HG02571 (cell line): Measurements from ENCODE around the gene TOMM6.
"Not testable (repeated sequence)": the region's sequence is repeated elsewhere in the genome, so short reads cannot be mapped to it uniquely, and the experiment has no call there.

Experiments used
- ATAC-seq: cut with Tn5 transposase; IDR thresholded peaks from one replicate; pipeline ENCODE4 v1.9.1; 2021; ENCODE audit warnings: mild to moderate bottlenecking, moderate library complexity; ENCODE audit not compliant: unreplicated experiment

TOMM6 gene

GRCh38 chr6:41783106-41783780, 4.3 kb upstream of the TOMM6 start:
- no peak for ATAC-seq

GRCh38 chr6:41784581-41785171, 2.8 kb upstream of the TOMM6 start:
- ATAC-seq = no peak

DNA sequence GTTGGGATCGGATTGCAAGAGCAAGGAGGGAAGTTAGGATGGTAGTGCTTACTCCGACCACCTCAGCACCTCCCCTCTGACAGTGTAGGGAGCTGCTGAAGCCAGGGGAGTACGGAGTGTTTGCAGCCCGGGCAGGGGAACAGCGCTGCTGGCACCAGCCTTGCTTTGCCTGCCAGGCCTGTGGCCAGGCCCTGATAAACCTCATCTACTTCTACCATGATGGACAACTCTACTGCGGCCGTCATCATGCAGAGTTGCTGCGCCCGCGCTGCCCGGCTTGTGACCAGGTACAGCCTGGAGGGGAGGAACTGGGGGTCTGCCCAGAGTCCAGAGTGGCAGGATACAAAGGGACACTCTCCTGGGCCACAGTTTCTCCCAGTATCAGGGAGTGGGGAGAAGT, 2.2 kb upstream of the TOMM6 start:
- no peak for ATAC-seq

GRCh38 chr6:41785689-41786450, 1.6 kb upstream of the TOMM6 start:
- ATAC-seq = peak; percentile 1

- peak; percentile 52 for ATAC-seq
Observed at GRCh38 chr6:41786451-41787218, 859 bp upstream of the TOMM6 start.

DNA sequence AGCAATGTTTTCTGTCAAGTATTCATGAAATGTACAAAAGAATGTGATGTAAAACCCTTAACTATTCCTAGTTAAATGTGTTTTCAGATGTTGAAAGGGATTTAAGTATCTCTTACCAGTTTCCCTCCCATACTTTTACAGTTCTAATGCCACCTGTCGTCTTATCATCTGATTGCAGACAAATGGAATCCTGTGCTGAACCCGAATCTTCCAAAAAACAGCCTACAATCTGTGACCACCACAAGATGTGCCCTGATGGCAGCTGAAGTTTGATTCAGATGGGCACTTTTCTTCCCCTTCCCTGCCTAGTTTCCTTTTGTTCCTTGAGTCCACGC, 1.9 kb downstream of the TOMM6 start:
- no peak for ATAC-seq

GRCh38 chr6:41790045-41790444, 2.6 kb downstream of the TOMM6 start:
- no peak for ATAC-seq

DNA sequence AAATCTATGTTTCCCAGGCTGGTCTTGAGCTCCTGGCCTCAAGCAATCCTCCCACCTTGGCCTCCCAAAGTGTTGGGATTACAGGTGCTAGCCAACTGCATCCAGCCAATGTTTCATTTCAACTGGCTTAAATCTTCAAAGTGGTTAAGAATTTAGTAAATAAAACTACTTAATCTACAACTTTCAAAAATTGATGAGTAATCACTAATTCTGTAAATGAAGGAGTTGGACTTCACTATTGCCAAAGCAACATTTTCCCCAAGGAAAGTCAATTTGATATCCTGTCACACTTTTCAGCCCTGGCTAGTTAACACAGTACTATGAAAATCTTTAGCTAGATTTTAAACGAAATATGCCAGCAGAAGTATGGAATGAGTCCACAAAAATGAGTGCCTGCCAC, 3.8 kb downstream of the TOMM6 start:
- no peak for ATAC-seq

DNA sequence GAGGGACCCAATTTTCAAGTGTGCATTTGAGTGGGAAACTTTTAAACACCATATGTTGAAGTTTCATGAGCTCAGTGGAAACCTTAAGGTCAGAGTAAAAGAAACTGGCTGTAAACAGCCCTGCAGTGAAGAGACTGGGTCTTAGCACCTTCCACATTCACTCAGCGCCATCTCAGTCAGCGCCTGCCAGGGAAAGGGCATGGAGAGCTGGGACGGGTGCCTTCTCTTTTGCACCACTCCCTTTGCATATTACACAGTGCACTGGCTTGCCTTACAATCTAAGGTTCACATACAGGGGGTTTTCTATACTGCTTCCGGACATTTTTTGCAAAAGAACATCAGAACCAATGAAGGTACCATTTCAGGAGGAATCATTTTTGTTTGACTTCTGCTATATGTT, 4.5 kb downstream of the TOMM6 start:
- ATAC-seq = no peak

DNA sequence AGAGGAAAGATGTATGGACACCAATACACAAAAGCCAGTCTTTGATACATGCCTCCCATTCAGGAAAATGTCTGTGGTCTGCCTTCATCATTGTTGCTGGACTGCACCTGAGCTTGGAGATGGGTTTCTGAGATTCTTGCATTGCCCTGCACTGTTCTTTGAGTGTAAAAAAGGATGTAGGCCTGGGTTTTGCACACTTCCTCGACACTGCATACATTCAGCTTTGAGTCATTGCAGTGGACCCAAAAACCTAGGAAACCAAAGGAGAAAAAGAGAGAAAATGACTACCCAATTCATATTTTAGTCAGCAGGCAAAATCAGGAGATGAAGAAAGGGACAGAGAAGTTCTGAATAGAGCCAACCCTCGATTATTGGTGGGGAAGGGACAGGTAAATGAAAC, 9.0 kb downstream of the TOMM6 start:
- ATAC-seq = no peak

DNA sequence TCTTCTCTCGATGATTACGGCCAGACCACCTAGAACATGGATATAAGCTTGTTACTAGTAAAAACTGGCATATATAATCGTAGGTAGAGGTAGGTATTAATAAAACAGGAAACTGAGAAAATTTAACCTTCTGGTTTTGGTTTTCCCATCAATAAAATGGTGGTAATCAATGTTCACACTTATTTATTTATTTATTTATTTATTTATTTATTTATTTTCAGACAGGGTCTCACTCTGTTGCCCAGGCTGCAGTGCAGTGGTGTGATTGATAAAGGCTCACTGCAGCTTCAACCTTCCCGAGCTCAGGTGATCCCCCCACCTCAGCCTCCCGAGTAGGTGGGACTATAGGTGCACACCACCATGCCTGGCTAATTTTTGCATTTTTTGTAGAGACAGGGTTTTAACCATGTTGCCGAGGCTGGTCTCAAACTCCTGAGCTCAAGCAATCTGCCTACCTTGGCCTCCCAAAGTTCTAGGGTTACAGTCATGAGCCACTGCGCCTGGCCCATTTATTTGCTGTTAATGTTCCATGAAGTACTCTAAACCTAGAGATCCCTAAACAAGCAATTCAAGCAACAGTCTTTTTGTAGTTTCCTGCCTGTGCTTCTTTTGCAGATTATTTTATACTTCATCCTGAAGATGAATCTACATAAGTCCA, 11.5 kb downstream of the TOMM6 start:
- no peak for ATAC-seq

- no peak for ATAC-seq
Observed at GRCh38 chr6:41799559-41799911, 12.0 kb downstream of the TOMM6 start.

DNA sequence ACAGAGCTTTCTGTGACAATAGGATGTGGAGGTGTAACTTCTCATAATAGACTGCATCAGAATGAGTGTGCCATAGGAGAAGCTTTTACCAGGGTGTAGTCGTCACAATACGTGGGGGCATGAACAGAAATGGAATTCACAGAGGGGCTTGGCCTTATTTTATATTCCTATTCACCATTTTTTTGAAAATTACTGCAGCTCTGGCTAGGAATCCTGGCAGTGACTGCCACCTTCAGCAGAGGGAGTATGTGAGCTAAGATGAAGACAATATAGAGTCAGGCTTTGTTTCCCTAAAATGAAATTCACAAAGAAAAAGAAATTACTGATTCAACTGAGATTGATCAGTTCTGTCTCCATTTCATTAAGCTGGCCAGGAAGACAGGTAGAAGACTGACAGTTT, 13.9 kb downstream of the TOMM6 start:
- ATAC-seq = no peak

GRCh38 chr6:41805830-41806774, 18.6 kb downstream of the TOMM6 start:
- ATAC-seq = no peak

GRCh38 chr6:41811095-41811494, 23.6 kb downstream of the TOMM6 start:
- ATAC-seq = no peak

- not testable (repeated sequence) for ATAC-seq
Observed at GRCh38 chr6:41811946-41812345, 24.5 kb downstream of the TOMM6 start.

- no peak for ATAC-seq
Observed at GRCh38 chr6:41813469-41813868, 26.0 kb downstream of the TOMM6 start.

GRCh38 chr6:41813956-41814355, 26.5 kb downstream of the TOMM6 start:
- no peak for ATAC-seq

DNA sequence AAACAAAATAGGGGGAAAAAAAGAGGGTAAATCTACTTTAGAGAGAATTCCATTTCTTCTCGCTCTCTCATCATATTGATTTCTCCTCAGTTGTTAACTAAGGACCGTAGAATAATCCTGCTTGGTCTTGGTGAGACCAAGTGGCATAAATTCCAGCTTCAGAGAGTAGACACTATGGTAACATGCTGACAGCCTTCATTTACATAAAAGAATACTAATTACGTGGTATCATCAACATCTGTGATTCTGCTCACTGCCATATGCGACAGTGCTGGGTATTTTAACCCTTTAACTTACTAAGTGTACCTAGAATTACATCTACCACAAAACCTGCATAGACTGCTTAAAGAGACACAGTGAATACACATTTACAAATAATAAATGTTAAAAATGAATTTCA, 27.1 kb downstream of the TOMM6 start:
- no peak for ATAC-seq

DNA sequence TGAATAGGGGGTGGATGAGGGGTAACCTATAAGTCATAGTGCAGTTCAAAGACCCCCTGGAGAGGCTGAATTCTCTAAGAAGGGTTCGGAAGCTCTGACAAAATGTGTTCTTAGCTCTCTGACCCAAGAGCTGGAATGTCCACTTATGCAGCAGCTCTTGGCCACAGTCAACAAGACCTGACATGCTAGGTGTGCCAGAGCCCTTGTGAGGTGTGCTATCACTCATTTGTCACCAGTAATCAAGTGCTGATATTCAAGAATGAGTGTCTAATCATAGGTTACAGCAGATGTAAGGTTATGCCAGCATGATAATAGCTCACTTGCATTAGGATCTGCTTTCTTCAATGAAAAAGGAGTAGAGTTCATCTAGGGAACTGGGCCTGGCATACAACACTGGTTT, 28.1 kb downstream of the TOMM6 start:
- no peak for ATAC-seq
